ENCODE data around the gene ABO. TPM values are rescaled to one million over a fixed set of nuclear protein-coding genes. Genes with fewer than 3 reads are reported as not detected.
"Not testable (repeated sequence)": the region's sequence is repeated elsewhere in the genome, so short reads cannot be mapped to it uniquely, and the experiment has no call there.

ABO gene
- total RNA-seq, 1 experiment from 2014 or later: 0.96 TPM

DNA sequence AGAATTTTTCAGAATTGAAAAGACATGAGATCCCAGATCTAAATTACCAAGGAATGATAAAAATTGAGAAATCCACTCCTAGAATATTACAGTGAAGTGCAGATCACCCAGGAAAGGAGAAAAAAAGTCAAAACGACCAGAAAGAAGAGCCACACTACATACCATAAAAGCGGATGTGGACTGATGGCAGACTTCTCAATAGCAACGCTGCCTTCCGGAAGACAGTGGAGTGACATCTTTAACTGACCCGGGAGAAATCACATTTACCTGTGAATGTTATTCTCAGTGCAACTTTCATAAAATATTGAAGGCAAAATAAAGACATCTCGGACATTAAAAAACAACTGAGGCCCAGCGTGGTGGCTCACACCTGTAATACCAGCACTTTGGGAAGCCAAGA, 44.5 kb downstream of the ABO start:
- intact Hi-C loops (cut with micrococcal nuclease; ENCODE audit: unreplicated experiment); DNase-seq; H3K79me2 ChIP-seq (ENCODE audit: low read depth); H3K9me3 ChIP-seq (ENCODE audit: insufficient read depth, low read depth); H3K4me3 ChIP-seq; H3K4me2 ChIP-seq; H3F3A ChIP-seq (ENCODE audit: insufficient read depth, low read depth); H2AFZ ChIP-seq; H4K20me1 ChIP-seq (ENCODE audit: insufficient read depth); H3K4me1 ChIP-seq (replicated peaks; ENCODE audit: insufficient read depth); H3K9me2 ChIP-seq (ENCODE audit: insufficient read depth); H3K36me3 ChIP-seq (ENCODE audit: low read depth); CTCF ChIA-PET; BruUV-seq (replicated peaks); H3K27ac ChIP-seq: not testable (repeated sequence)
- POLR2A ChIA-PET (ENCODE audit: unreplicated experiment): interaction anchor here (0.6 kb wide), 1 partner anchor 11 kb away, joined by 4 read pairs; no protein-coding TSS in a partner anchor
- H3K27me3 ChIP-seq (ENCODE audit: insufficient read depth, low read depth): peaks cover 17% of the 10 kb centered on the region

DNA sequence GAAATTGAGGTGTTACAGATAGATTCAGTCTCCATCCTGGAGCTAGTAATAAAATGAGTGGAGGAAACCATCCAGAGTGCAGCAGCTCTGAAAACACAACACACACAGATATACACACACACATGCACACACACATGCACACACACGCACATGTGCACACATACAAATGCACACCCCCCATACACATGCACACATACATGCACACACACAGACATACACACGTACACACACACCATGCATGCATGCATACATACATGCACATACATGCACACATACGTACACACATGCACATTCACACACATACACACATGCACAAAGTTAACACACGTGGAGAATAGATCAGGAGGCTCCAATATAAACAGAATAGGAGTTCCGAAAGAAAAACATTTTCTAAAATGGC, 44.9 kb downstream of the ABO start:
- no peaks in the 10 kb centered on the region for H3K36me3 ChIP-seq (ENCODE audit: low read depth)
- TF ChIP-seq, protein P1, sequence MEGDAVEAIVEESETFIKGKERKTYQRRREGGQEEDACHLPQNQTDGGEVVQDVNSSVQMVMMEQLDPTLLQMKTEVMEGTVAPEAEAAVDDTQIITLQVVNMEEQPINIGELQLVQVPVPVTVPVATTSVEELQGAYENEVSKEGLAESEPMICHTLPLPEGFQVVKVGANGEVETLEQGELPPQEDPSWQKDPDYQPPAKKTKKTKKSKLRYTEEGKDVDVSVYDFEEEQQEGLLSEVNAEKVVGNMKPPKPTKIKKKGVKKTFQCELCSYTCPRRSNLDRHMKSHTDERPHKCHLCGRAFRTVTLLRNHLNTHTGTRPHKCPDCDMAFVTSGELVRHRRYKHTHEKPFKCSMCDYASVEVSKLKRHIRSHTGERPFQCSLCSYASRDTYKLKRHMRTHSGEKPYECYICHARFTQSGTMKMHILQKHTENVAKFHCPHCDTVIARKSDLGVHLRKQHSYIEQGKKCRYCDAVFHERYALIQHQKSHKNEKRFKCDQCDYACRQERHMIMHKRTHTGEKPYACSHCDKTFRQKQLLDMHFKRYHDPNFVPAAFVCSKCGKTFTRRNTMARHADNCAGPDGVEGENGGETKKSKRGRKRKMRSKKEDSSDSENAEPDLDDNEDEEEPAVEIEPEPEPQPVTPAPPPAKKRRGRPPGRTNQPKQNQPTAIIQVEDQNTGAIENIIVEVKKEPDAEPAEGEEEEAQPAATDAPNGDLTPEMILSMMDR (conservative IDR thresholded peaks at IDR 0.05): no peak
- TF ChIP-seq EZH2 (IDR thresholded peaks at IDR 0.05; ENCODE audit: low read depth): no peak
- ChIA-PET POLR2A (ENCODE audit: unreplicated experiment) (interaction anchor here (0.6 kb wide), 1 partner anchor 11 kb away, joined by 4 read pairs; no protein-coding TSS in a partner anchor), CTCF (interaction anchor here (0.5 kb wide), 1 partner anchor 43 kb away, joined by 3 read pairs; no protein-coding TSS in a partner anchor)
- H3K4me3 ChIP-seq: no peak overlapping the region
- H2AFZ ChIP-seq: no peak overlapping the region
- H3K27me3 ChIP-seq (ENCODE audit: insufficient read depth, low read depth): peaks cover 21% of the 10 kb centered on the region
- H3K79me2 ChIP-seq (ENCODE audit: low read depth): no peaks in the 10 kb centered on the region
- H3K27ac ChIP-seq: no peak overlapping the region
- H4K20me1 ChIP-seq (ENCODE audit: insufficient read depth): no peaks in the 10 kb centered on the region
- no peaks in the 10 kb centered on the region for H3K9me3 ChIP-seq (ENCODE audit: insufficient read depth, low read depth)
- H3K4me2 ChIP-seq: no peak overlapping the region
- no peaks in the 10 kb centered on the region for H3K9me2 ChIP-seq (ENCODE audit: insufficient read depth)
- intact Hi-C loops (cut with micrococcal nuclease; ENCODE audit: unreplicated experiment): no loop called here
- H3K4me1 ChIP-seq (replicated peaks; ENCODE audit: insufficient read depth): no peaks in the 10 kb centered on the region
- no peaks in the 10 kb centered on the region for H3F3A ChIP-seq (ENCODE audit: insufficient read depth, low read depth)
- no peak for DNase-seq
- BruUV-seq (replicated peaks): no TSS peak

DNA sequence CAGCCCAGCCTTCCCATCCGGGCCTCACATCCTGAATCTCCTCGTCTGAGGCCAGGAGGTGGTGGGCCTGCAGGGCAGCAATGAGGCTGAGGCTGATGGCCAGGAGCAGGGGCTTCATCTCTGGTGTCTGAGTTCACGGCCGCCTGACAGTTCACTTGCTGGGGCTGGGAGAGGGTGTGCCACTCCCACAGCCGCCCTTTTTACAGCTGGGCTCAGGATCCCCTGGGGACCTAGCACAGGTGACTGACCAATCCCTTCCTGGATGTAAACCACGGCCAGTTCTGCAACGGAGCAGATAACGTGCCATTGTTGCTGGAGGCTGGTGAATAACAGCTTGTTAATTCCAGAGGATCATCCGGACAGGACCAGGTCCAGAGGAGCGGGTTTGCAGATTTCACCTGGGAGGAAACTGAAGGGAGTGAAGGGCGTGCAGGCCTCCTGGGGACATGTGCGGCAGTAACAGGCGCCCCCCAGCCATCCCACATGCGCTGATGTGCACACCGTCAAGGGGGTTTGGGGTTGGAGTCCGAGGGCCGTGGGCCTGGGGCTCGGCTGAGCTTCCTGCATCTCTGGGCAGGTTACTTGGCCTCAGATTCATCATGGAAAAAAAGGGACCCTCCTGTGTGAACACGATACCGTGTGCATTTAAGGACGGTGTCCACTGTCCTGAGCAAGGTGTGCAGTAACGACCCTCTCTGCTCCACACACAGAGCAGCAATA, 46.4 kb downstream of the ABO start:
- H3K27me3 ChIP-seq (ENCODE audit: insufficient read depth, low read depth): peaks cover 30% of the 10 kb centered on the region
- H3K4me1 ChIP-seq (replicated peaks; ENCODE audit: insufficient read depth); H3K9me2 ChIP-seq (ENCODE audit: insufficient read depth); H4K20me1 ChIP-seq (ENCODE audit: insufficient read depth); H3K9me3 ChIP-seq (ENCODE audit: insufficient read depth, low read depth); H3F3A ChIP-seq (ENCODE audit: insufficient read depth, low read depth); CTCF ChIA-PET; intact Hi-C loops (cut with micrococcal nuclease; ENCODE audit: unreplicated experiment); H2AFZ ChIP-seq; H3K4me2 ChIP-seq; DNase-seq; H3K27ac ChIP-seq; H3K36me3 ChIP-seq (ENCODE audit: low read depth); H3K4me3 ChIP-seq; POLR2A ChIA-PET (ENCODE audit: unreplicated experiment); BruUV-seq (replicated peaks); H3K79me2 ChIP-seq (ENCODE audit: low read depth): not testable (repeated sequence)

DNA sequence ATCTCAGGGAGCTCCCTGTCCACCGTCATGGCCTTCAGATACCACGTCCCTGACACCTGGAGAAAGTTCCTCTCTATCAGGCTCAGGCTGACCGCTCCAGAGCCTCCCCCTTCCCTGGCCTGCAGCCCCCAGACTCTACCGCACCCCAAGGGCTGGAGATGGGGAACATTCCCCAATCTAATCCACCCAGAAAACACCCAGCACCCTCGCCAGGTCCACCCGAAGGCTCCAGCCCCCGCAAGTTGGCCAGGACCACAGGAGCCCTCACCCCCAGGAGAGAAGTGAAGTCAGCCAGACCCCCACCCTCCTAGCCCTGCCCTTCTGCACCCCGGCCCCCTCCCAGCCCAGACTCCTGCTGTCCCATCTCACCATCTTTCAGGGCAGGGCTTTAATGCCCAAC, 47.0 kb downstream of the ABO start:
- peaks cover 36% of the 10 kb centered on the region for H3K27me3 ChIP-seq (ENCODE audit: insufficient read depth, low read depth)
- intact Hi-C loops (cut with micrococcal nuclease; ENCODE audit: unreplicated experiment); H3K36me3 ChIP-seq (ENCODE audit: low read depth); H3K9me3 ChIP-seq (ENCODE audit: insufficient read depth, low read depth); H3K4me3 ChIP-seq; H3K4me1 ChIP-seq (replicated peaks; ENCODE audit: insufficient read depth); CTCF ChIA-PET; H3K9me2 ChIP-seq (ENCODE audit: insufficient read depth); H3K27ac ChIP-seq; DNase-seq; H2AFZ ChIP-seq; H3F3A ChIP-seq (ENCODE audit: insufficient read depth, low read depth); H3K4me2 ChIP-seq; H4K20me1 ChIP-seq (ENCODE audit: insufficient read depth); POLR2A ChIA-PET (ENCODE audit: unreplicated experiment); BruUV-seq (replicated peaks); H3K79me2 ChIP-seq (ENCODE audit: low read depth): not testable (repeated sequence)
